SU-DHL-6 (cell line): ENCODE results near the gene BNC2.

Experiments
- EZH2phosphoT487 ChIP-seq: fragments of 200-600 bp; sonication (generic), shearing (Covaris generic); conservative IDR thresholded peaks from 2 replicates; pipeline ENCODE4 v1.6.1; 2018; ENCODE audit warnings: mild to moderate bottlenecking, antibody characterized with exemption, low read length, moderate library complexity, mixed read lengths
- TF ChIP-seq, protein P1 (sequence below): fragments of 200-600 bp; sonication (generic); IDR thresholded peaks from one replicate; pipeline ENCODE4 v1.5.1; 2017; ENCODE audit warnings: antibody characterized with exemption, mild to moderate bottlenecking, low read length, moderate library complexity; ENCODE audit not compliant: insufficient read depth, poor library complexity, severe bottlenecking

GRCh38 chr9:16412740-16413139, 457.7 kb downstream of the BNC2 start:
- TF ChIP-seq, protein P1, sequence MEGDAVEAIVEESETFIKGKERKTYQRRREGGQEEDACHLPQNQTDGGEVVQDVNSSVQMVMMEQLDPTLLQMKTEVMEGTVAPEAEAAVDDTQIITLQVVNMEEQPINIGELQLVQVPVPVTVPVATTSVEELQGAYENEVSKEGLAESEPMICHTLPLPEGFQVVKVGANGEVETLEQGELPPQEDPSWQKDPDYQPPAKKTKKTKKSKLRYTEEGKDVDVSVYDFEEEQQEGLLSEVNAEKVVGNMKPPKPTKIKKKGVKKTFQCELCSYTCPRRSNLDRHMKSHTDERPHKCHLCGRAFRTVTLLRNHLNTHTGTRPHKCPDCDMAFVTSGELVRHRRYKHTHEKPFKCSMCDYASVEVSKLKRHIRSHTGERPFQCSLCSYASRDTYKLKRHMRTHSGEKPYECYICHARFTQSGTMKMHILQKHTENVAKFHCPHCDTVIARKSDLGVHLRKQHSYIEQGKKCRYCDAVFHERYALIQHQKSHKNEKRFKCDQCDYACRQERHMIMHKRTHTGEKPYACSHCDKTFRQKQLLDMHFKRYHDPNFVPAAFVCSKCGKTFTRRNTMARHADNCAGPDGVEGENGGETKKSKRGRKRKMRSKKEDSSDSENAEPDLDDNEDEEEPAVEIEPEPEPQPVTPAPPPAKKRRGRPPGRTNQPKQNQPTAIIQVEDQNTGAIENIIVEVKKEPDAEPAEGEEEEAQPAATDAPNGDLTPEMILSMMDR: no peak
- no peak for TF ChIP-seq EZH2phosphoT487
